Measurements from ENCODE around the gene RGL2. TPM values are rescaled to one million over a fixed set of nuclear protein-coding genes. Genes with fewer than 3 reads are reported as not detected.

The RGL2 gene
- total RNA-seq, 2 experiments from 2014 or later: 27.2 to 67.6 TPM

- CTCF ChIA-PET (ENCODE audit: unreplicated experiment): interaction anchor here (1.1 kb wide), 1 partner anchor 9 kb away, joined by 3 read pairs; the partner anchor contains the start of gene WDR46
- TF ChIP-seq CTCF (conservative IDR thresholded peaks at IDR 0.05; ENCODE audit: low read length): peak; percentile 67
- no peak for TF ChIP-seq EZH2phosphoT487 (IDR thresholded peaks at IDR 0.05; ENCODE audit: borderline replicate concordance, low read depth, low read length)
- BruUV-seq (replicated peaks): no TSS peak
- POLR2A ChIA-PET: interaction anchor here (0.6 to 2.6 kb wide), 6 partner anchors 8 to 117 kb away, joined by 3 to 14 read pairs (median 6); partner anchors contain the start of genes PFDN6, RPS18, VPS52 and WDR46
- Histone ChIP-seq H3K79me2 (ENCODE audit: insufficient read depth, low read depth, low read length) (peaks cover 5% of the 10 kb centered on the region; the same call in 1 of the 2 replicates), H2AFZ (ENCODE audit: low read length) (no peak overlapping the region), H4K20me1 (ENCODE audit: insufficient read depth, low read length) (no peaks in the 10 kb centered on the region), H3K4me1 (ENCODE audit: insufficient read depth, low read length, poor library complexity, severe bottlenecking) (peaks cover 21% of the 10 kb centered on the region), H3K9me3 (ENCODE audit: low read length) (no peaks in the 10 kb centered on the region), H3K4me3 (ENCODE audit: low read depth, low read length, poor library complexity, severe bottlenecking) (peak overlapping the region; percentile 83), H3K4me2 (ENCODE audit: low read length) (peak overlapping the region; percentile 85), H3K27ac (ENCODE audit: low read depth, low read length, poor library complexity, severe bottlenecking) (peak overlapping the region; percentile 93), H3K36me3 (ENCODE audit: insufficient read depth, low read length) (peaks cover 59% of the 10 kb centered on the region), H3K9me2 (ENCODE audit: insufficient read depth, low read length) (no peaks in the 10 kb centered on the region)
- DNase-seq (ENCODE audit: low spot score): peak; percentile 64
- intact Hi-C loops (cut with micrococcal nuclease; ENCODE audit: unreplicated experiment): loop anchor here (2.0 to 5.0 kb wide), 2 partner anchors 47 to 94 kb away; partner anchors contain the start of gene KIFC1
Measured at GRCh38 chr6:33297956-33298772, 578 bp downstream of the RGL2 start.

- Histone ChIP-seq H4K20me1 (ENCODE audit: insufficient read depth, low read length) (no peaks in the 10 kb centered on the region), H3K9me2 (ENCODE audit: insufficient read depth, low read length) (no peaks in the 10 kb centered on the region), H3K27ac (ENCODE audit: low read depth, low read length, poor library complexity, severe bottlenecking) (peak overlapping the region; percentile 93), H3K4me2 (ENCODE audit: low read length) (peak overlapping the region; percentile 85), H3K4me3 (ENCODE audit: low read depth, low read length, poor library complexity, severe bottlenecking) (peak overlapping the region; percentile 83), H3K79me2 (ENCODE audit: insufficient read depth, low read depth, low read length) (peaks cover 5% of the 10 kb centered on the region; the same call in 1 of the 2 replicates), H3K36me3 (ENCODE audit: insufficient read depth, low read length) (peaks cover 59% of the 10 kb centered on the region), H3K9me3 (ENCODE audit: low read length) (no peaks in the 10 kb centered on the region), H3K4me1 (ENCODE audit: insufficient read depth, low read length, poor library complexity, severe bottlenecking) (peaks cover 21% of the 10 kb centered on the region), H2AFZ (ENCODE audit: low read length) (no peak overlapping the region)
- TF ChIP-seq CTCF (conservative IDR thresholded peaks at IDR 0.05; ENCODE audit: low read length): no peak
- TF ChIP-seq EZH2phosphoT487 (IDR thresholded peaks at IDR 0.05; ENCODE audit: borderline replicate concordance, low read depth, low read length): no peak
- CTCF ChIA-PET (ENCODE audit: unreplicated experiment): no interaction called here
- BruUV-seq (replicated peaks): no TSS peak
- intact Hi-C loops (cut with micrococcal nuclease; ENCODE audit: unreplicated experiment): loop anchor here (5.0 kb wide), 1 partner anchor 95 kb away; the partner anchor contains the start of gene KIFC1
- peak; percentile 43 for DNase-seq (ENCODE audit: low spot score)
- POLR2A ChIA-PET: interaction anchor here (0.6 to 2.6 kb wide), 4 partner anchors 9 to 118 kb away, joined by 3 to 14 read pairs (median 3); partner anchors contain the start of genes RPS18, VPS52 and WDR46
Measured at GRCh38 chr6:33297406-33297955, 1.3 kb downstream of the RGL2 start.

All from OCI-LY7 (cell line).